ENCODE data around the gene SERTAD2. TPM values are rescaled to one million over a fixed set of nuclear protein-coding genes. Genes with fewer than 3 reads are reported as not detected.
A peak's percentile ranks its signal among the peaks of the same experiment; 100 is the strongest.

SERTAD2 gene
- total RNA-seq, 4 donors from 2014 or later: 8.7 to 10.3 (median 9.8) TPM

- DNase-seq: peak in 2 of 3 donors; percentile 79 to 86
- peak in 2 of 6 experiments; percentile 4 to 19 for TF ChIP-seq CTCF (IDR thresholded peaks at IDR 0.05)
- TF ChIP-seq POLR2A (IDR thresholded peaks at IDR 0.05): peak; percentile 29 to 48
- H3K36me3 ChIP-seq: no peaks in the 10 kb centered on the region
- H3K4me3 ChIP-seq: peak overlapping the region; percentile 8 to 38 (median 32)
- H3K4me1 ChIP-seq: peaks cover 0 to 47% (median 9%) of the 10 kb centered on the region in 4 donors
- H3K27me3 ChIP-seq: no peaks in the 10 kb centered on the region
- peak overlapping the region; percentile 52 to 85 (median 72) for H3K27ac ChIP-seq
- no peaks in the 10 kb centered on the region for H3K9me3 ChIP-seq
Measured at GRCh38 chr2:64644458-64645382, 9.0 kb downstream of the SERTAD2 start.

GRCh38 chr2:64643838-64644457 is 9.8 kb downstream of the SERTAD2 start:
- Histone ChIP-seq H3K36me3 (no peaks in the 10 kb centered on the region), H3K27me3 (no peaks in the 10 kb centered on the region), H3K4me1 (peaks cover 0 to 42% (median 9%) of the 10 kb centered on the region in 4 donors), H3K4me3 (peak overlapping the region; percentile 8 to 38 (median 32)), H3K9me3 (no peaks in the 10 kb centered on the region), H3K27ac (peak overlapping the region; percentile 52 to 85 (median 72))
- no peak for DNase-seq
- no peak for TF ChIP-seq POLR2A (IDR thresholded peaks at IDR 0.05)
- TF ChIP-seq CTCF (IDR thresholded peaks at IDR 0.05): no peak

- no peaks in the 10 kb centered on the region for H3K36me3 ChIP-seq
- H3K27ac ChIP-seq: peak overlapping the region in 1 of 4 donors; percentile 15
- H3K4me1 ChIP-seq: peaks cover 0 to 48% (median 11%) of the 10 kb centered on the region in 4 donors
- TF ChIP-seq CTCF (IDR thresholded peaks at IDR 0.05) (no peak), POLR2A (IDR thresholded peaks at IDR 0.05) (no peak)
- H3K27me3 ChIP-seq: no peaks in the 10 kb centered on the region
- H3K9me3 ChIP-seq: no peaks in the 10 kb centered on the region
- no peak for DNase-seq
- no peak overlapping the region for H3K4me3 ChIP-seq
Measured at GRCh38 chr2:64641599-64641998, 12.1 kb downstream of the SERTAD2 start.

GRCh38 chr2:64640153-64641044 is 13.3 kb downstream of the SERTAD2 start:
- TF ChIP-seq CTCF (IDR thresholded peaks at IDR 0.05) (no peak), POLR2A (IDR thresholded peaks at IDR 0.05) (no peak)
- peaks cover 0 to 37% (median 20%) of the 10 kb centered on the region in 4 donors for H3K4me1 ChIP-seq
- H3K27ac ChIP-seq: peak overlapping the region in 1 of 4 donors; percentile 50

GRCh38 chr2:64639691-64640090 is 14.0 kb downstream of the SERTAD2 start:
- H3K36me3 ChIP-seq: peaks cover 0 to 19% (median 0%) of the 10 kb centered on the region in 3 donors
- peaks cover 0 to 37% (median 21%) of the 10 kb centered on the region in 4 donors for H3K4me1 ChIP-seq
- H3K27me3 ChIP-seq: no peaks in the 10 kb centered on the region
- H3K4me3 ChIP-seq: no peak overlapping the region
- H3K9me3 ChIP-seq: no peaks in the 10 kb centered on the region
- no peak for DNase-seq
- TF ChIP-seq CTCF (IDR thresholded peaks at IDR 0.05) (no peak), POLR2A (IDR thresholded peaks at IDR 0.05) (no peak)
- H3K27ac ChIP-seq: peak overlapping the region in 1 of 4 donors; percentile 50

More at GRCh38 chr2:64640153-64641044, 13.3 kb downstream of the SERTAD2 start:
- Histone ChIP-seq H3K36me3 (peaks cover 0 to 12% (median 0%) of the 10 kb centered on the region in 3 donors), H3K27me3 (no peaks in the 10 kb centered on the region), H3K4me3 (no peak overlapping the region), H3K9me3 (no peaks in the 10 kb centered on the region)
- no peak for DNase-seq
